ENCODE measurements around the gene HDAC9. TPM values are rescaled to one million over a fixed set of nuclear protein-coding genes. Genes with fewer than 3 reads are reported as not detected.

Gene HDAC9
- total RNA-seq, 1 donor from 2014 or later: 3.6 TPM

DNA sequence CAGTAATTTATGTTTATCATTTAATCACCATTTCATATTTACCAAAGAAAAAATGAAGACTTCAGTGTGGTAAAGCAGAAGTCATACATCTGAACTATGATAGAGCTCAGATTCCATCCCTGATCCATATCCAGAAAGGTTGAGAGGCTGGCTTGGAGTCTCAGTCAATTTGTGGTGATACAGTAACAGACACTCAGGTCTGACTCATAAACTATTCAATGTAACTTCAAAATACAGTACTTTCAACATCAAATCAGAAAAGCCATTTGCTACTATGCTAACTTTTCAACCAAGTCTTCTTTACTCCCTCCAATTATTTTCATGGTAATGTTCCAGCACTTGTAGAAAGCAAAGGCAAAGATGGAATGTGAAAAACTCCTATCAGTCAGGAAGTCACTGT, 190.4 kb downstream of the HDAC9 start:
- H3K4me3 Mint-ChIP-seq (ENCODE audit: low read depth): no peak overlapping the region
- no peaks in the 10 kb centered on the region for H3K9me3 Mint-ChIP-seq (ENCODE audit: low read depth)

DNA sequence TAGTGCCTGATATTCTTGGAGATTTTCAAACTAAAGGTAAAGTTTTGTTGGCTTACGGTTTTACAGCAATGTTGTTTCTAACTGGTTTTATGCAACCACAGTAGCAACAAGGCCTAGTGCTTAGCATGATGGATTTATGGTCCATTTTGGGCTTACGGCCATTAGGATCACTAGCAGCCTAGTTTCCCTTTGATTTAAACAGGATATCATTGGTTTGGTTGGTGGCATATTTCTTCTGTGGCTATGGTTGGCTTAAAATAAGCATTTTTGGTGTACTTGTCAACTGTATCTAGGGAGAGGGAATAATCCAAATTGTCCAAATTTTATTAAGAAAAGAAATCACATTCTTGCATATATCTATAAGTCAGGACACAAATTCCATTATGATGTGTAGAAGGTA, 194.0 kb downstream of the HDAC9 start:
- peaks cover 13% of the 10 kb centered on the region for H3K4me1 Mint-ChIP-seq (ENCODE audit: low read depth)
- TF ChIP-seq CTCF (IDR thresholded peaks at IDR 0.05; ENCODE audit: unreplicated experiment): no peak

More for the DNA sequence above, 190.4 kb downstream of the HDAC9 start:
- H3K27me3 Mint-ChIP-seq: no peaks in the 10 kb centered on the region
- no peak for DNase-seq (ENCODE audit: low spot score, unreplicated experiment)
- no peaks in the 10 kb centered on the region for H3K36me3 Mint-ChIP-seq (ENCODE audit: insufficient read depth)
- peaks cover 2% of the 10 kb centered on the region for H3K4me1 Mint-ChIP-seq (ENCODE audit: low read depth)
- no peak overlapping the region for H3K27ac Mint-ChIP-seq
- TF ChIP-seq CTCF (IDR thresholded peaks at IDR 0.05; ENCODE audit: unreplicated experiment): no peak

GRCh38 chr7:18693406-18693805, 197.9 kb downstream of the HDAC9 start:
- H3K4me1 Mint-ChIP-seq (ENCODE audit: low read depth): peaks cover 19% of the 10 kb centered on the region
- H3K27me3 Mint-ChIP-seq: no peaks in the 10 kb centered on the region
- no peaks in the 10 kb centered on the region for H3K36me3 Mint-ChIP-seq (ENCODE audit: insufficient read depth)
- H3K27ac Mint-ChIP-seq: no peak overlapping the region
- DNase-seq (ENCODE audit: low spot score, unreplicated experiment): no peak
- no peak overlapping the region for H3K4me3 Mint-ChIP-seq (ENCODE audit: low read depth)
- peak; percentile 57 for TF ChIP-seq CTCF (IDR thresholded peaks at IDR 0.05; ENCODE audit: unreplicated experiment)
- no peaks in the 10 kb centered on the region for H3K9me3 Mint-ChIP-seq (ENCODE audit: low read depth)

More for the DNA sequence above, 194.0 kb downstream of the HDAC9 start:
- no peak overlapping the region for H3K27ac Mint-ChIP-seq
- no peak for DNase-seq (ENCODE audit: low spot score, unreplicated experiment)
- no peak overlapping the region for H3K4me3 Mint-ChIP-seq (ENCODE audit: low read depth)
- H3K36me3 Mint-ChIP-seq (ENCODE audit: insufficient read depth): no peaks in the 10 kb centered on the region
- H3K9me3 Mint-ChIP-seq (ENCODE audit: low read depth): no peaks in the 10 kb centered on the region
- no peaks in the 10 kb centered on the region for H3K27me3 Mint-ChIP-seq

- peaks cover 17% of the 10 kb centered on the region for H3K4me1 Mint-ChIP-seq (ENCODE audit: low read depth)
- no peaks in the 10 kb centered on the region for H3K27me3 Mint-ChIP-seq
- DNase-seq (ENCODE audit: low spot score, unreplicated experiment): no peak
- no peaks in the 10 kb centered on the region for H3K36me3 Mint-ChIP-seq (ENCODE audit: insufficient read depth)
- H3K27ac Mint-ChIP-seq: no peak overlapping the region
- TF ChIP-seq CTCF (IDR thresholded peaks at IDR 0.05; ENCODE audit: unreplicated experiment): no peak
- H3K9me3 Mint-ChIP-seq (ENCODE audit: low read depth): no peaks in the 10 kb centered on the region
- H3K4me3 Mint-ChIP-seq (ENCODE audit: low read depth): no peak overlapping the region
These were observed 198.3 kb downstream of the HDAC9 start for GRCh38 chr7:18693816-18694215.

GRCh38 chr7:18694484-18694883, 198.9 kb downstream of the HDAC9 start:
- Mint-ChIP-seq H3K27me3 (no peaks in the 10 kb centered on the region), H3K4me3 (ENCODE audit: low read depth) (no peak overlapping the region), H3K36me3 (ENCODE audit: insufficient read depth) (no peaks in the 10 kb centered on the region), H3K4me1 (ENCODE audit: low read depth) (peaks cover 17% of the 10 kb centered on the region), H3K9me3 (ENCODE audit: low read depth) (no peaks in the 10 kb centered on the region), H3K27ac (no peak overlapping the region)
- no peak for TF ChIP-seq CTCF (IDR thresholded peaks at IDR 0.05; ENCODE audit: unreplicated experiment)
- DNase-seq (ENCODE audit: low spot score, unreplicated experiment): no peak

Measured in progenitor cell of endocrine pancreas (in vitro differentiated cells).